NB4 (cell line): ENCODE results near the gene CLEC16A.

Experiments
- DNase-seq: peaks from one replicate; pipeline ENCODE4 v3.0.0; 2010; ENCODE audit warnings: low read depth
- H3K4me3 ChIP-seq: one replicate; pipeline ENCODE4 v1.5.1; 2011; ENCODE audit warnings: mild to moderate bottlenecking, low read depth, low read length, moderate library complexity
- MYC ChIP-seq: IDR thresholded peaks from 2 replicates; pipeline ENCODE4 v1.6.1; 2011; ENCODE audit warnings: low read depth, low read length
- POLR2A ChIP-seq: IDR thresholded peaks from 2 replicates; pipeline ENCODE4 v1.6.1; 2011; ENCODE audit warnings: mild to moderate bottlenecking; ENCODE audit not compliant: insufficient read length; ENCODE audit errors: extremely low read depth
- TF ChIP-seq, protein P1 (sequence below): IDR thresholded peaks from one replicate; pipeline ENCODE4 v1.5.1; 2012; ENCODE audit warnings: low read depth, low read length
- TF ChIP-seq, protein P2 (sequence below): IDR thresholded peaks from 2 replicates; pipeline ENCODE4 v1.6.1; 2011; ENCODE audit warnings: low read depth, low read length

The CLEC16A gene

DNA sequence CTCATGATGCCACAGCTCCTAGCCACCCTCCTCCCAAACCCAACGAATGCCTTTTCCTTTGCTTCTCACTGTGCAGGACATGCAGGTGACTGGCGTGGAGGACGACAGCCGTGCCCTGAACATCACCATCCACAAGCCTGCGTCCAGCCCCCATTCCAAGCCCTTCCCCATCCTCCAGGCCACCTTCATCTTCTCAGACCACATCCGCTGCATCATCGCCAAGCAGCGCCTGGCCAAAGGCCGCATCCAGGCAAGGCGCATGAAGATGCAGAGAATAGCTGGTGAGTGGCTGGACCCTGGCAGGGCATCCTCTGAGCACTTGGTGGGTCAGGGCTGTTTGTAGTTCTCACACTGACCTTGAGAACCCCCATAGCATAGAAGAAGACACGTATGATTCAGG, 179.3 kb downstream of the CLEC16A start:
- TF ChIP-seq, protein P1, sequence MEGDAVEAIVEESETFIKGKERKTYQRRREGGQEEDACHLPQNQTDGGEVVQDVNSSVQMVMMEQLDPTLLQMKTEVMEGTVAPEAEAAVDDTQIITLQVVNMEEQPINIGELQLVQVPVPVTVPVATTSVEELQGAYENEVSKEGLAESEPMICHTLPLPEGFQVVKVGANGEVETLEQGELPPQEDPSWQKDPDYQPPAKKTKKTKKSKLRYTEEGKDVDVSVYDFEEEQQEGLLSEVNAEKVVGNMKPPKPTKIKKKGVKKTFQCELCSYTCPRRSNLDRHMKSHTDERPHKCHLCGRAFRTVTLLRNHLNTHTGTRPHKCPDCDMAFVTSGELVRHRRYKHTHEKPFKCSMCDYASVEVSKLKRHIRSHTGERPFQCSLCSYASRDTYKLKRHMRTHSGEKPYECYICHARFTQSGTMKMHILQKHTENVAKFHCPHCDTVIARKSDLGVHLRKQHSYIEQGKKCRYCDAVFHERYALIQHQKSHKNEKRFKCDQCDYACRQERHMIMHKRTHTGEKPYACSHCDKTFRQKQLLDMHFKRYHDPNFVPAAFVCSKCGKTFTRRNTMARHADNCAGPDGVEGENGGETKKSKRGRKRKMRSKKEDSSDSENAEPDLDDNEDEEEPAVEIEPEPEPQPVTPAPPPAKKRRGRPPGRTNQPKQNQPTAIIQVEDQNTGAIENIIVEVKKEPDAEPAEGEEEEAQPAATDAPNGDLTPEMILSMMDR: no peak
- TF ChIP-seq POLR2A (no peak), MYC (no peak)
- TF ChIP-seq, protein P2, sequence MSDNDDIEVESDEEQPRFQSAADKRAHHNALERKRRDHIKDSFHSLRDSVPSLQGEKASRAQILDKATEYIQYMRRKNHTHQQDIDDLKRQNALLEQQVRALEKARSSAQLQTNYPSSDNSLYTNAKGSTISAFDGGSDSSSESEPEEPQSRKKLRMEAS: no peak
- no peak overlapping the region for H3K4me3 ChIP-seq
- no peak for DNase-seq

DNA sequence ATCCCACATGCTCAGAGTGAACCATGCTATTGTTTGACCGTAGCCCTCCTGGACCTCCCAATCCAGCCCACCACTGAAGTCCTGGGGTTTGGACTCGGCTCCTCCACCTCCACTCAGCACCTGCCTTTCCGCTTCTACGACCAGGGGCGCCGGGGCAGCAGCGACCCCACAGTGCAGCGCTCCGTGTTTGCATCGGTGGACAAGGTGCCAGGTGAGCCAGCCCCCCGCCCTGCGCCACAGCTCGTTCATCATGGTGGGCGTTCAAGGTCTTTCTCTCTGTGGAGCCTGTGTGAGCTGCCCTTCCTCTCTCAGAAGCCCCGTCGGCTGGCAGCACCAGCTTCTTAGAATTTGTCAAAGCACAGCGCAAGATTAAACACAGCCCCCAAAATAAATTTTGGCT, 181.6 kb downstream of the CLEC16A start:
- no peak overlapping the region for H3K4me3 ChIP-seq
- DNase-seq: no peak
- TF ChIP-seq MYC: no peak
- no peak for TF ChIP-seq POLR2A
- TF ChIP-seq, protein P1: no peak
- TF ChIP-seq, protein P2: no peak

DNA sequence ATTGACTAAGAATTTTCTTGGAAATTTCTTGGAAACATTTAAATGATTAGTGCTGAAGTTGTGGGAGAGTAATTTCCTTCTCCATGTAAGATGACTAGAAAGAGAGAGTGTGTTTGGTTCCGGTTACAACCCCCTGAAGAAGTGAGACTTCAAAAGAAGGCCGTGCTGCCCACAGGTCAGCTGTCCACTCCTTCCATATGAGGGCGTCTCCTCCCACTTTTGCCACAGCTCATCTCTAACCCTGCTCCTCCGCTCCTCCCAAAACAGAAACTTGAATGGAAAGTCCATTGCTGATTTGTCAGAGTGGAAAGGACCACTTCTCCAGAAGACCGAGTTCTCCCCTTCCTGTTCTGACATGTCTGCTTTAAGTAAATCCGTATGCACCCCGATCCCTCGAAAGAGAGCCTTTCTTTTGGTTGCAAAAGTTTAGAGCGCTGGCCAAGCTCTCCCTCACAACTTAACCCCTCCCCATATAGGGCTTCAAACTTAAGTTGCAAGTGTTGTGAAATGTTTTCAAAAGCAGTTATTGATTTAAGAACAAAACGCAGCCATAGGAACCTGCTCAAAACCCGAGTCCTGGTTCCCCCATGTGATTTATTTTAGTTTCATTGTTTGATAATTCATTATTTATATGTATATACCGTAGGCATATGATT, 182.2 kb downstream of the CLEC16A start:
- peak; percentile 28 for DNase-seq
- H3K4me3 ChIP-seq: no peak overlapping the region
- no peak for TF ChIP-seq POLR2A
- TF ChIP-seq, protein P2: no peak

DNA sequence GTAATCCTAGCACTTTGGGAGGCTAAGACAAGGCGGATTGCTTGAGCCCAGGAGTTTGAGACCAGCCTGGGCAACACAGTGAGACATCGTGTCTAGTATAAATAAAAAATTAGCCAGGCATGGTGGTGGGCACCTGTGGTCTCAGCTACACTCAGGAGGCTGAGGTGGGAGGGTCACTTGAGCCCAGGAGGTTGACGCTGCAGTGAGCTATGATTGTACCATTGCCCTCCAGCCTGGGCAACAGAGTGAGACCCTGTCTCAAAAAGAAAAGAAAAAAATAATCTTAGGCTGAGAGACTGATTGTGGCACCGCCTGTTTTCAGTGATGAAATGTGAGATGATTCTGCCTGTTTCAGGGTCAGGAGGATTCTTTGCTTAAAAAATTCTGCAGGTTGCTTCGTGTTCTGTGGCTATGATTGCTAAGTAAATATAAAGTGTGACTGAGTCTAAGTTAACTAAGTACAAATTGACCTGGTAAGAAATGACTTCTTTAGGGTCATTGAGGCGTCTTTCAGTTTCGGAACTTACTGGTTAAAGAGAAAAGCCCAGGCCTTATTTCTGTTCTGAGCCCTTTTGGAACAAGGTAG, 183.3 kb downstream of the CLEC16A start:
- no peak for TF ChIP-seq POLR2A
- no peak for TF ChIP-seq MYC
- TF ChIP-seq, protein P2: no peak
- TF ChIP-seq, protein P1: no peak
- H3K4me3 ChIP-seq: no peak overlapping the region
- DNase-seq: no peak

DNA sequence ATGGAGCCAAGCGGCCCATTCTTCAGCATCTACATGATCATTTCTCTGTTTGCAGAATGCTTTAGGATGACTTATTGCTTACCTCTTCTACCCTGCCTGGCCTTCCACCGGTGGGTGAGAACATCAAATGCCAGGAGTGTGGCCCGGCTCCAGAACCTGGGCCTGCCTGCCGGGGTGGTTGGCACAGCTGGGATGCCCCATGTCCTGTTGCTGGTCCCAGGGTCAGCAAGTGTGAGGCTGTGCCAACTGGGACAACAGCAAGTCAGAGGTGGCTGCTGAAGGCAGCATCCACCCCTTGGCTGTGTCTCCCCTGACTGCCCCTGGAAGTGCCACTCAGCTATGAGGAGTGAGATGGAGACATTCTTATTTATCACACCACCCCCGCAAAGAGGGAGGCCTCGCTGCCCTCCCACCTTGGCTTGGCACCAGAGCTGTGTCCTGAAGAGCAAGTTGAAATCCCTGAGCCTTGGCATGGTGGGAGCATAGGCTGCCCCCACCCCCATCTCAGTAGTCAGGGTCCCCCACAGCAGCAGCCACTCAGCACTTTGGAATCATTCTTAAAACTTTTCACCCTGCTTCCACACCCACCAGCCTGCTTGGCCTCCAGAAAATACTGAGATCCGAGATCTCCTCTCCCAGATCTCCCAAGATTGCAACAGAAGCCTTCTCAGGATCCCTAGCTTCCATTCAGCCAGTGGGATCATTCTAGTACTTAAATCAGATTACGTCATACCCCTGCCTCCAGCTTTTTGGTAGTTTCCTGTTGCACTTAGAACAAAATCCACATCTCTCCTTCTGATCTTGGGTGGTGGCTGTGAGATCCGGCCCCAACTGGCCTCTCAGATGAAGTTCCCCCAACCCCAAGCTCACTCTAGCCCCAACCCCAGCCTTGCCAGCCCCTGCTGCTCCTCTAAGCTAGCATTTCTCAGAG, 184.1 kb downstream of the CLEC16A start:
- peak; percentile 77 for DNase-seq
- TF ChIP-seq, protein P2: peak; percentile 45; the same call in 1 of the 2 replicates
- no peak for TF ChIP-seq MYC
- no peak overlapping the region for H3K4me3 ChIP-seq

DNA sequence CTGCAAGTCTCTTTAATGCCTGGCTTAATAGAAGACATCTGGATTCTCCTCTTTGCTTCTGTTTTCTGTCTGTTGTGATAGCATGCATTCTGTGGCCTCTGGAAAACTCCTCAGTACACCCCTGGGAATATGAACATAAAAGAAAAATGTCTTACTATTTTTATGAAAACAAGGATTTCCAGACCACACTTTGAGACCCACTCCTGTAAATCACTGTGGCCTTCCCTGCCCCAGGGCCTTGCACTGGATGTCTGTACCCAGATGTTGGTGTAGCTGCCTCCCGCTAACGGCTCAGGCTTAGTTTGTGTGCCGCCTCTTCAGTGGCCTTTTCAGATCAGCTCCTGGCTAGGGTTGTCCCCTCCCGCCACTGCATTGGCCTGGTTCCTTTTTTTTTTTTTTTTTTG, 185.0 kb downstream of the CLEC16A start:
- TF ChIP-seq POLR2A (no peak), MYC (no peak)
- TF ChIP-seq, protein P1: no peak
- TF ChIP-seq, protein P2: no peak
- peak; percentile 47 for DNase-seq
- H3K4me3 ChIP-seq: no peak overlapping the region
